Esophagus (tissue), 2 donors: ENCODE measurements around the gene BAG2. TPM values are rescaled to one million over a fixed set of nuclear protein-coding genes. Genes with fewer than 3 reads are reported as not detected.

Source experiments
- H3K27ac ChIP-seq, 2 donors: one replicate each; pipeline ENCODE4 v1.5.1; 2013; ENCODE audit warnings: low read depth in 2 of 2, mild to moderate bottlenecking in 2 of 2, inconsistent platforms in 1 of 2, low read length in 1 of 2, moderate library complexity in 1 of 2
- H3K27me3 ChIP-seq, 2 donors: one replicate each; pipeline ENCODE4 v1.6.1; 2013; ENCODE audit warnings: low read length in 2 of 2, control low read depth in 1 of 2, mild to moderate bottlenecking in 1 of 2; ENCODE audit not compliant: insufficient read depth in 2 of 2, control insufficient read depth in 1 of 2
- H3K36me3 ChIP-seq, 2 donors: one replicate each; pipeline ENCODE4 v1.6.1; 2013; ENCODE audit warnings: low read length in 1 of 2; ENCODE audit not compliant: control insufficient read depth in 2 of 2, insufficient read depth in 2 of 2
- H3K4me1 ChIP-seq, 2 donors: one replicate each; pipeline ENCODE4 v1.6.1; 2013; ENCODE audit warnings: low read length in 1 of 2; ENCODE audit not compliant: control insufficient read depth in 2 of 2, insufficient read depth in 2 of 2
- H3K4me3 ChIP-seq, 2 donors: one replicate each; pipeline ENCODE4 v1.5.1; 2013; ENCODE audit warnings: low read length in 2 of 2, mild to moderate bottlenecking in 2 of 2, low read depth in 1 of 2, moderate library complexity in 1 of 2
- H3K9me3 ChIP-seq, 2 donors: one replicate each; pipeline ENCODE4 v1.6.1; 2013; ENCODE audit warnings: mild to moderate bottlenecking in 2 of 2, low read depth in 1 of 2, low read length in 1 of 2, moderate library complexity in 1 of 2; ENCODE audit not compliant: control insufficient read depth in 2 of 2, insufficient read depth in 1 of 2
- WGBS, 2 donors: extraction: QIAGEN DNeasy Blood & Tissue Kit; methylation state at CpG; one replicate each; pipeline ENCODE4 v1.1.7; 2013; 5-methylcytosine and 5-hydroxymethylcytosine counted together
- polyA plus RNA-seq, 2 donors: library from polyadenylated mRNA; stranded (reverse); fragments of 200-250 nt; gene quantifications; one replicate each; pipeline ENCODE4 v1.2.3, GENCODE V29; 2013
- donor health status: healthy with polysubstance abuse.
- donor health status: Bipolar disorder and iron deficiency.

The BAG2 gene
- polyA plus RNA-seq, 2 donors = 0.77 to 2.3 TPM

DNA sequence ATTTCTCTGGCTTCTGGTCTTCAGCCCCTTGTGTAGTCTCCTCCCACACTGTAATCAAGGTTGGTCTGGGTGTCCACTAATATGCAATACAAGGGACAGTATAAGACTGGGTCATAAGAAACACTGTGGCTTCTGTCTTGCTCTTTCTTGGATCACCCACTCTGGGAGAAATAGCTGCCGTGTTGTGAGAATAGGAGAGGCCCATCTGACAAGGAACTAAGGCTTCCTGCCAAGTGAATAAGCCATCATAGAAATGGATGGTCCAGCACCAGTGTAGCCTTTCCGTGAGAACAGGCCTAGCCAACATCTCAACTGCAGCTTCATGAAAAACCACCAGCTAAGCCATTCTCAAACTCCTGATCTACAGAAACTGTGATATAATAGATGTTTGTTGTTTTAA is 23.3 kb downstream of the BAG2 start:
- Histone ChIP-seq H3K4me3 (no peak overlapping the region), H3K9me3 (no peaks in the 10 kb centered on the region), H3K36me3 (no peaks in the 10 kb centered on the region), H3K4me1 (no peaks in the 10 kb centered on the region), H3K27ac (no peak overlapping the region), H3K27me3 (no peaks in the 10 kb centered on the region)
- 76 to 79% methylated on average over 2 of the region's 2 CpGs for WGBS, 2 donors

- Histone ChIP-seq H3K4me1 (no peaks in the 10 kb centered on the region), H3K36me3 (no peaks in the 10 kb centered on the region), H3K4me3 (no peak overlapping the region), H3K27ac (no peak overlapping the region), H3K27me3 (no peaks in the 10 kb centered on the region), H3K9me3 (no peaks in the 10 kb centered on the region)
- 63 to 65% methylated on average over 6 of the region's 6 CpGs for WGBS, 2 donors
Measured at GRCh38 chr6:57198926-57199636, 27.0 kb downstream of the BAG2 start.

DNA sequence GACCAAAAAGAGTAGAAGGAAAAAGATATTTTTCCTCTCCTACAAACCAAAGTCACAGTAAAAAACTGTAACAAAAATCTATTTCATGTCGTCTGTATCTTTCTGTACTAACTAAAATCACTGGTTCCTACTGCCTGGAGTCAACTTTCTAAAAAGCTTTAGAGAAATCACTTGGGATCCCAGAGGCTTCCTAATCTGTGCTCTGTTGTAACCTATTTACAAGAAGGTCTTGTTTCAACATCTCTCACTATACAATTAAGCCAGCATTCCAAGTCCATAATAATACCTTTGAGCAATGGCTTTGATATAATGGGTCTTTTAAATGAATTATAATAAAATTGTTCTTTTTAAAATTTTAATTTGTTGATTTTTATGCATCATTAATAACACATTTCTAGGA is 29.6 kb downstream of the BAG2 start:
- Histone ChIP-seq H3K9me3 (no peaks in the 10 kb centered on the region), H3K27me3 (no peaks in the 10 kb centered on the region), H3K36me3 (no peaks in the 10 kb centered on the region), H3K4me3 (no peak overlapping the region), H3K4me1 (no peaks in the 10 kb centered on the region), H3K27ac (no peak overlapping the region)
- 82 to 85% methylated on average over 1 of the region's 1 CpG for WGBS, 2 donors

DNA sequence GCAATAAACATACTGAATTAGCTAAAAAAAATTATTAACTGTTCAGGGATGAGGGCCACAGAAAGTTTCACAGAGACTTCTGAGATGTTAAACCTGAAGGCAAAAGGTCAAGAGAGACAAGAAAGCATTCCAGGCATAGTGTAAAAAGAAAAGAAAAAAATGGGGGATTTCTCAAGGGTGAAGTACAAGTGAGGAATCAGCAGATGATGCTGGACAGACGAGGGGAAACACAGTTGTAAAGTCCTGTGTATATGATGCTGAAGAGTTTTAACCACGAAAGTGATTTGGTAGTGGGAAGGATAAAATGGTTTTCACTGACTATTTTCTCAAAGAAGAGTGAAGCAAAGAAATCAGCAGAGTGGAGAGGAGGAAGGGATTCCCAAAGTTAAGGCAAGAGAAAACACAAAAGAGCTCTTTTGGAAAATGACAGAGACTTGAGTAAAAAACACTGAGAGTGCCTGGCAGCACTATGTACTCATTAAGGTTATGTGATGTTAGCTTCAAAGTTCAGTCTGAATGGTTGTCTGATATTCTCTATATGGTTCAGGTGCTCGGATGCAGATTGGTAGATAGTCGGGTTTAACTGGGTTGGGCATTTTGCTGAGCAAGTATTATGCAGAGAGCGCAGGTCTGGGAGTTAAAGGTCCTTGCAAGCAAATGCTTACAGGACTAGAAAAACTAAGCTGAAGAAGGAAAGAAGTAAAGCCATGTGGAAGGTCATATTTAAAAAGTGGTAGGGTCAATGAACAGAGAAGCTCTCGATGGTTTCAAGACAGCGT is 33.6 kb downstream of the BAG2 start:
- H3K36me3 ChIP-seq = no peaks in the 10 kb centered on the region
- WGBS, 2 donors = 83 to 87% methylated on average over 7 of the region's 7 CpGs
- H3K4me1 ChIP-seq = no peaks in the 10 kb centered on the region
- no peaks in the 10 kb centered on the region for H3K9me3 ChIP-seq
- H3K27ac ChIP-seq = no peak overlapping the region
- no peak overlapping the region for H3K4me3 ChIP-seq
- no peaks in the 10 kb centered on the region for H3K27me3 ChIP-seq

GRCh38 chr6:57207141-57207540 is 35.0 kb downstream of the BAG2 start:
- no peaks in the 10 kb centered on the region for H3K9me3 ChIP-seq
- H3K4me3 ChIP-seq = no peak overlapping the region
- no peaks in the 10 kb centered on the region for H3K36me3 ChIP-seq
- WGBS, 2 donors = 70 to 71% methylated on average over 2 of the region's 2 CpGs
- H3K27ac ChIP-seq = no peak overlapping the region
- no peaks in the 10 kb centered on the region for H3K27me3 ChIP-seq
- no peaks in the 10 kb centered on the region for H3K4me1 ChIP-seq

GRCh38 chr6:57207872-57208271 is 35.7 kb downstream of the BAG2 start:
- Histone ChIP-seq H3K36me3 (no peaks in the 10 kb centered on the region), H3K4me3 (no peak overlapping the region), H3K4me1 (no peaks in the 10 kb centered on the region), H3K27ac (no peak overlapping the region), H3K27me3 (no peaks in the 10 kb centered on the region), H3K9me3 (no peaks in the 10 kb centered on the region)
- 87 to 90% methylated on average over 4 of the region's 4 CpGs for WGBS, 2 donors

GRCh38 chr6:57209030-57209429 is 36.9 kb downstream of the BAG2 start:
- H3K36me3 ChIP-seq = no peaks in the 10 kb centered on the region
- no peaks in the 10 kb centered on the region for H3K27me3 ChIP-seq
- H3K27ac ChIP-seq = no peak overlapping the region
- H3K4me3 ChIP-seq = no peak overlapping the region
- H3K9me3 ChIP-seq = no peaks in the 10 kb centered on the region
- H3K4me1 ChIP-seq = no peaks in the 10 kb centered on the region

GRCh38 chr6:57210060-57210459 is 37.9 kb downstream of the BAG2 start:
- Histone ChIP-seq H3K4me3 (no peak overlapping the region), H3K4me1 (no peaks in the 10 kb centered on the region), H3K9me3 (no peaks in the 10 kb centered on the region), H3K27ac (no peak overlapping the region), H3K27me3 (no peaks in the 10 kb centered on the region), H3K36me3 (no peaks in the 10 kb centered on the region)
- WGBS, 2 donors = 96 to 97% methylated on average over 5 of the region's 5 CpGs

GRCh38 chr6:57215260-57215659 is 43.1 kb downstream of the BAG2 start:
- H3K4me3 ChIP-seq = no peak overlapping the region
- 91 to 96% methylated on average over 1 of the region's 1 CpG for WGBS, 2 donors
- no peaks in the 10 kb centered on the region for H3K27me3 ChIP-seq
- H3K9me3 ChIP-seq = no peaks in the 10 kb centered on the region
- H3K36me3 ChIP-seq = no peaks in the 10 kb centered on the region
- H3K4me1 ChIP-seq = no peaks in the 10 kb centered on the region
- no peak overlapping the region for H3K27ac ChIP-seq
